GM12875 (cell line): ENCODE data around the gene DENND1A.

ENCODE experiments used
- H3K4me3 ChIP-seq: one replicate; pipeline ENCODE4 v1.5.1; 2011; ENCODE audit warnings: low read depth, low read length, control low read depth
- CTCF ChIP-seq: IDR thresholded peaks from 2 replicates; pipeline ENCODE4 v1.5.1; 2011; ENCODE audit warnings: low read depth, mild to moderate bottlenecking, control low read depth, inconsistent platforms, low read length, moderate library complexity, borderline replicate concordance; ENCODE audit not compliant: insufficient read depth

DENND1A gene

GRCh38 chr9:123480096-123480495 lies 449.8 kb downstream of the DENND1A start:
- TF ChIP-seq CTCF = no peak
- no peak overlapping the region for H3K4me3 ChIP-seq

- TF ChIP-seq CTCF = no peak
- no peak overlapping the region for H3K4me3 ChIP-seq
Observed at GRCh38 chr9:123478967-123479602, 450.8 kb downstream of the DENND1A start.

GRCh38 chr9:123478160-123478559 lies 451.8 kb downstream of the DENND1A start:
- H3K4me3 ChIP-seq = no peak overlapping the region
- TF ChIP-seq CTCF = no peak

GRCh38 chr9:123475407-123475806 lies 454.5 kb downstream of the DENND1A start:
- no peak overlapping the region for H3K4me3 ChIP-seq
- no peak for TF ChIP-seq CTCF

GRCh38 chr9:123472862-123473614 lies 456.9 kb downstream of the DENND1A start:
- H3K4me3 ChIP-seq = no peak overlapping the region
- no peak for TF ChIP-seq CTCF

GRCh38 chr9:123471843-123472570 lies 457.9 kb downstream of the DENND1A start:
- no peak for TF ChIP-seq CTCF
- no peak overlapping the region for H3K4me3 ChIP-seq
